ENCODE results near the gene ATP5F1C.
A peak's percentile ranks its signal among the peaks of the same experiment; 100 is the strongest.

Gene ATP5F1C

GRCh38 chr10:7853226-7853842, 65.4 kb downstream of the ATP5F1C start:
- Histone ChIP-seq H3K36me3 (ENCODE audit: control insufficient read depth, insufficient read depth, low read length) (no peaks in the 10 kb centered on the region), H3K9me3 (ENCODE audit: control insufficient read depth, insufficient read depth, low read depth, low read length) (no peaks in the 10 kb centered on the region), H3K27me3 (ENCODE audit: control insufficient read depth, insufficient read depth, low read length) (no peaks in the 10 kb centered on the region), H3K4me3 (ENCODE audit: low read depth, low read length) (no peak overlapping the region), H3K9ac (ENCODE audit: low read length) (no peak overlapping the region), H3K4me1 (ENCODE audit: control insufficient read depth, insufficient read depth, low read length) (peaks cover 17% of the 10 kb centered on the region; the same call in 1 of the 2 replicates), H3K27ac (ENCODE audit: low read depth, low read length) (no peak overlapping the region)

- Histone ChIP-seq H3K4me3 (ENCODE audit: low read depth, low read length) (no peak overlapping the region), H3K4me1 (ENCODE audit: control insufficient read depth, insufficient read depth, low read length) (peaks cover 17% of the 10 kb centered on the region; the same call in 1 of the 2 replicates), H3K27me3 (ENCODE audit: control insufficient read depth, insufficient read depth, low read length) (no peaks in the 10 kb centered on the region), H3K9ac (ENCODE audit: low read length) (no peak overlapping the region), H3K36me3 (ENCODE audit: control insufficient read depth, insufficient read depth, low read length) (no peaks in the 10 kb centered on the region), H3K27ac (ENCODE audit: low read depth, low read length) (peak overlapping the region; percentile 31; the same call in 1 of the 2 replicates), H3K9me3 (ENCODE audit: control insufficient read depth, insufficient read depth, low read depth, low read length) (no peaks in the 10 kb centered on the region)
Observed at GRCh38 chr10:7853890-7854289, 65.9 kb downstream of the ATP5F1C start.

GRCh38 chr10:7855205-7855604, 67.2 kb downstream of the ATP5F1C start:
- H3K27ac ChIP-seq (ENCODE audit: low read depth, low read length), result peak overlapping the region; percentile 71; the same call in 1 of the 2 replicates
- no peaks in the 10 kb centered on the region for H3K36me3 ChIP-seq (ENCODE audit: control insufficient read depth, insufficient read depth, low read length)
- H3K9ac ChIP-seq (ENCODE audit: low read length), result peak overlapping the region; percentile 46
- H3K4me1 ChIP-seq (ENCODE audit: control insufficient read depth, insufficient read depth, low read length), result peaks cover 17% of the 10 kb centered on the region; the same call in 1 of the 2 replicates
- 0 out of 2 replicates have a peak, but pooled peaks cover 4% of the 10 kb centered on the region for H3K9me3 ChIP-seq (ENCODE audit: control insufficient read depth, insufficient read depth, low read depth, low read length)
- H3K27me3 ChIP-seq (ENCODE audit: control insufficient read depth, insufficient read depth, low read length), result no peaks in the 10 kb centered on the region
- H3K4me3 ChIP-seq (ENCODE audit: low read depth, low read length), result no peak overlapping the region

- H3K36me3 ChIP-seq (ENCODE audit: control insufficient read depth, insufficient read depth, low read length), result no peaks in the 10 kb centered on the region
- H3K27ac ChIP-seq (ENCODE audit: low read depth, low read length), result no peak overlapping the region
- peaks cover 11% of the 10 kb centered on the region for H3K9me3 ChIP-seq (ENCODE audit: control insufficient read depth, insufficient read depth, low read depth, low read length)
- no peaks in the 10 kb centered on the region for H3K27me3 ChIP-seq (ENCODE audit: control insufficient read depth, insufficient read depth, low read length)
- peaks cover 17% of the 10 kb centered on the region; the same call in 1 of the 2 replicates for H3K4me1 ChIP-seq (ENCODE audit: control insufficient read depth, insufficient read depth, low read length)
- H3K9ac ChIP-seq (ENCODE audit: low read length), result no peak overlapping the region
- no peak overlapping the region for H3K4me3 ChIP-seq (ENCODE audit: low read depth, low read length)
Observed at GRCh38 chr10:7856678-7857077, 68.7 kb downstream of the ATP5F1C start.

- no peak overlapping the region for H3K27ac ChIP-seq (ENCODE audit: low read depth, low read length)
- H3K4me3 ChIP-seq (ENCODE audit: low read depth, low read length), result no peak overlapping the region
- H3K27me3 ChIP-seq (ENCODE audit: control insufficient read depth, insufficient read depth, low read length), result no peaks in the 10 kb centered on the region
- peaks cover 17% of the 10 kb centered on the region for H3K9me3 ChIP-seq (ENCODE audit: control insufficient read depth, insufficient read depth, low read depth, low read length)
- H3K4me1 ChIP-seq (ENCODE audit: control insufficient read depth, insufficient read depth, low read length), result peaks cover 17% of the 10 kb centered on the region; the same call in 1 of the 2 replicates
- no peak overlapping the region for H3K9ac ChIP-seq (ENCODE audit: low read length)
- no peaks in the 10 kb centered on the region for H3K36me3 ChIP-seq (ENCODE audit: control insufficient read depth, insufficient read depth, low read length)
Observed at GRCh38 chr10:7857262-7857661, 69.3 kb downstream of the ATP5F1C start.

Data from HUES6 (cell line).